GM19468 (cell line): Measurements from ENCODE around the gene CENPO.
A peak's percentile ranks its signal among the peaks of the same experiment; 100 is the strongest.

Experiments
- ATAC-seq: cut with Tn5 transposase; IDR thresholded peaks from one replicate; pipeline ENCODE4 v1.9.1; 2021; ENCODE audit warnings: mild to moderate bottlenecking, moderate library complexity, moderate number of reproducible peaks; ENCODE audit not compliant: unreplicated experiment; ENCODE audit errors: extremely low read depth

CENPO gene, protein sequence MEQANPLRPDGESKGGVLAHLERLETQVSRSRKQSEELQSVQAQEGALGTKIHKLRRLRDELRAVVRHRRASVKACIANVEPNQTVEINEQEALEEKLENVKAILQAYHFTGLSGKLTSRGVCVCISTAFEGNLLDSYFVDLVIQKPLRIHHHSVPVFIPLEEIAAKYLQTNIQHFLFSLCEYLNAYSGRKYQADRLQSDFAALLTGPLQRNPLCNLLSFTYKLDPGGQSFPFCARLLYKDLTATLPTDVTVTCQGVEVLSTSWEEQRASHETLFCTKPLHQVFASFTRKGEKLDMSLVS

DNA sequence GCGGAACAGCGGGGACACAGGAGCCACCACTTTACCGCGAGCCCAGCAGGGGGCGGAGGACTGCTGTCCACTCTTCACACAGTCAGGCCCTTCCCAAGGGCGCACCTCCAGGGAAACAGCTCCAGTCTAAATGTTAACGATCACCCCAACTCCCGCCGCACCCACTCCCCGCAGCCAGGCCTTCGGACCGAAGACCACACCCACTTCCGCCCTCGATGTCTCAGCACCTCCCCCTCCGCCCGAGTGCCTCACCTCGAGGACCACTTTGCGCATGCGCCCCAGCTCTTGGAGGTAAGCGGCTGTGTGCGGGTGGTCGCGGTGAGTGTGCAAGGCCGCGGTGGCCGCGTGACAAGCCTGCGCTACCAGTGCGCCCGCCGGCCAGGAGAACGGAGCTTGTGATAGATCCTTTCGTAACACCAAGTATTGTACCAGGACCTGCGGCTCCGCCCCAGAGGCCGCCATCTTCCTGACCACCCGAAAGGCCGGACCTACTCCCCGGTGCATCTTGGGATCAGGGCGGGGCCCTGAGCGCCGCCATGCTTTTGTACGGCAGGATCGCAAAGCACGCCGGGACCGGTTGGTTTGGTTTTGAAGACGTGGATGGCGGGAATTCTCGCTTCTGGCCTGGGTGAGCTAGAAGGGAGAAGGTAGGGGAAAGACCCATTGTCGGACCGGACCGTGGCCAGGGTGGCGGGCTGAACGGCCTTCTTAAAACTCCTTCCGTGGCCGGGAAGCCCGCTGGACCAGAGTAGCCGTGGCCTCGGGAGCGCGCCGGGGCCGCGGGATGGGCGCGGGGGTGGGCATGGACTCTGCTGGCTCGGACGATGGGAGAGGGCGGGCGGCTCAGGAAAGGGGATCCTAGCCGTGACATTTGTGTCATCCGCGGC is at the start of gene CENPO, which contains the start of gene PTRHD1:
Gene CENPO, plus strand, starts transcription at position 552 of the 887 bp plus-strand sequence. CDS start 495 bp downstream, outside the sequence.
Gene PTRHD1, minus strand, starts transcription at position 518 of the 887 bp plus-strand sequence. Its CDS starts 14 bp downstream, at position 504.
- peak; percentile 80 for ATAC-seq

DNA sequence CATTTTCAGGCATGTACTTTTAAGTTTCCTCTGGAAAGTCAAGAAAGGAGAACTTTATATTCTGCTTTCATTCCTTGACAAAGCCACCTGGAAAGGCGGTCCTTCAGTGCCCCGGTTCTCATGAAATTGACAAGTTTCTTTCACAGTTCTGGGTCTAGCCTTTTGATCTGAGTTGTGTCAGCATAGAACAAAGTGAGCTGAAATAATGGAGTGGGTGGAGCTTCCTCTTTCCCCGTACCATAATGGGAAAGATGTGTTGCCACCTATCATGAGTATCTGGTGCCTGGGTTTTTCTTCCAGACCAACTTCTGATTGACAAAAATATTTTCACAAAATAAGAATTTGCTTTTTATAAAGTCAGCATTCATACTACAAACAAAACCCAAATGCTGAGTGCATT is 49.3 kb upstream of the CENPO start:
- no peak for ATAC-seq

DNA sequence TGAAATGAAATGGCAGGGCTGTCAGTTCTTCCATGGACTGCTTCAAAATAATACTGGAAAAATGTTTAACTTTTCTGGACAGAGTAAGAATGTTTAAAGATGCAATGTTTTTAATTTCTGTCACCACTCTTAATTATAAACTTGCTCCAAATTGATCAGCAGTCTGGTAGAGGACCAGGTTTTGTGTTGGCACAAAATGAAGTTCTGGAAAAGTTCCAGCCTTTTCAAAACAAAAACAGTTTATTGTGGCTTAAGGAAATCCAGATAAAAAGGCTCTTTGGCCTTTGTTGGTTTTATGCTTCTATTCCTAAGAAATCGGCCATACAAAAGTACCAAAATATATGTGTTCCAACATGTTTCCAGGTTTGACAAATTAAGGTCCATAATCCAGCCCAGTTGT is 48.9 kb upstream of the CENPO start:
- no peak for ATAC-seq

DNA sequence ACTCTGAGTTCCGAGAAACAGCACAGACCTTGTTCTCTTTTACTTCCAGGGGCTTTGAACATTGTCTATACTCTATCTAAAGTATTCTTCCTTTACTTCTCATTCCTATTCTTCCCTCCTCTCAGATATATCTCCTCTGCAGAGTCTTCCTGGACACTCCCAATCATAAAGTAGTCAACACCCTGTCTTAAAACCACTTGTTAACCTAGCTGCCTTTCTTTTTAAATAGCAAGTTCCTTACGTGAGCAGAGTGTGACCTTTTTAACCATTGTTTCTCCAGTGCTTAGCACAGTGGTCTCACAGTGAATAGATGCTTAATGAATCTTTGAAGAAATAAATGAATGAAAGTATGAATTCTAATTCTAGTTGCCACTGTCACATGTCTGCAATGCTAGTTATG is 47.4 kb upstream of the CENPO start:
- ATAC-seq = no peak

DNA sequence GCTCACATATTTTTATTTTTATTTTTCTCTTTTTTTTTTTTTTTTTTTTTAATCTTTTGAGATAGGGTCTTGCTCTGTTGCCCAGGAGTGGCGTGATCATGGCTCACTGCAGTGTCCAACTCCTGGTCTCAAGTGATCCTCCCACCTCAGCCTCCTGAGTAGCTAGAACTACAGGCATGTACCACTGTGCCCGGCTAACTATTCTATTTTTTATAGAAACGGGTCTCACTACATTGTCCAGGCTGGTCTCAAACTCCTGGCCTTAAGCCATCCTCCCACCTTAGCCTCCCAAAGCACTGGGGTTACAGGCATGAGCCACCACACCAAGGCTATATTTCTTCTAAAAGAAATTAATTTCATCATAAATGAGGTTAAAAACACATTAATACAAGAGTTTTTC is 45.9 kb upstream of the CENPO start:
- no peak for ATAC-seq

DNA sequence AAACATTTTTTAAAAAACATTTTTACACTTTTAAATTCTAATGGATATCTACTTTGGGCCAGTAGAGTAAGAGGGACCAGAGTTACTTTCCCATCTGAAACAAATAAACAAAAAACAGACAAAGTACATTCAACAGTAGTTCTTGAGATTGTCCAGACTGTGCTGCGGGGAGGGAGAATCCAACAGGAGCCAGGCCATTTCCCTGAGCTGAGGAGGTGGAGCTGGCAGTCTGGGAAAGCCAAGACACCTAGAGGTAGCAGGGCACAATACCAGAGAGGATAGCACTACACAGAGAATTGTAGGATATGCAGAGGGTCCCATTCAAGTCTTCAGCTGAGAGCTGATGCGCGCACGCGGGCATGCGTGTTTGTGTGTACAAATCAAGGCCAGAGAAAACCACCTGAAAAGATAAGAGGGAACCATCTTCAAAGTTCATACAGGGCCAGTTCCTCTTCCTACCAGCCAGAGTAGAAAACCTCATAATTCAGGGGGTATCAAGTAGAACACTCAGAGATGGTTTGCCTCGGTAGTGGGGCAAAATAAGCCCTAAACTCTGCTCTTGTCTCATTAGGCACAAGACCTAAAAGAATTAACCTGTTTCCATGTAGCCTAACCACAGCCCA is 44.0 kb upstream of the CENPO start:
- no peak for ATAC-seq

DNA sequence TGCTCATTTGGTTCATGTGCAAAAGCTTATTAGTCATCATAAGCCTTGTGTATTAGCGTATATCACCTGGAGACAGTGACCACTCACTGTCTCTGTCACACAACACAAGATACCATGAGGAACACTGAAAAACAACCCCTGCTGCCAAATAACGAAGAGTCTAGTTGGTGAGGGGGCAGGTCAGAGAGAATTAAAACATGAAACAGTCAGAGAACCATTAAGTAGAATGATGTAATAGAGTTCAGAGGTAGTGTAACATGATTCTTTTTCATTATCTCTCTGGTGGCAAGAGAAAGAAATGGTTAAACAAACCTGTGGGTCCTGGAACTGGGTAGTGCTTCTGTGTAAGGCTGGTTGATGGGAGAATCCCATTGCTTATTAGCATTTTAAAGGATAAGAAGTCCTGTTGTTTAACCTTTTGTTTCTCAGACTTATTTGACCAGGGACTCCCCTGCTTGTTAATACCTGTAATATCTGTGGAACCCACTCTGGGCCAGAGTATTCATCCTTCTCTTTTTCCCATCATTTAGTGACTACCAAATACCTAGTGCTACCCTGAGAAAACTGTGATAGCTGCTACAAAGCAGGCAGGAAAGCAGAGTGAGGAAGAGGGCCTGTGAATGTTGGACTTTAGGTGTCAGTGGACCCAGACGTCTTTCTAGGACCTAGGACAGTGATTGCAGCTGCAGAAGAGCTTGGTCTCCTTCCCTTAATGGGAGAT is 38.1 kb upstream of the CENPO start:
- no peak for ATAC-seq

DNA sequence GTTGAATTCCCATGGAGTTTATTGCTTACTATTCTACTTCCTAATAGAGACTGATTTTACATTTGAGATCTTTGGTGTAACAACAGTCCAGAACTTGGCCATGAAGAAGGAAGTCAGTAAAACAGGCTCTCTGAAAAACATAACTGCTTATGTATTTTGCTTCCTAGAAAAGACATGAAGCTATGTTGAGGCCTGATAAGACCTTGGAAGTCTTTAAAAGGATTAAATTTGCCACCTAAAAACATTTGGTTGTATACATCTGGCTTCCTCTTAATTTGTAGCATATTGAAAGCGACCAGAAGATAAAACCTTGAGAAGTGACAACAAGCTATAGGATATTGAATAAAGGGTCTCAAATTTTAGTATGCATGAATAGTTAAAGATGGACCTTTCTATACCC is 36.4 kb upstream of the CENPO start:
- no peak for ATAC-seq

DNA sequence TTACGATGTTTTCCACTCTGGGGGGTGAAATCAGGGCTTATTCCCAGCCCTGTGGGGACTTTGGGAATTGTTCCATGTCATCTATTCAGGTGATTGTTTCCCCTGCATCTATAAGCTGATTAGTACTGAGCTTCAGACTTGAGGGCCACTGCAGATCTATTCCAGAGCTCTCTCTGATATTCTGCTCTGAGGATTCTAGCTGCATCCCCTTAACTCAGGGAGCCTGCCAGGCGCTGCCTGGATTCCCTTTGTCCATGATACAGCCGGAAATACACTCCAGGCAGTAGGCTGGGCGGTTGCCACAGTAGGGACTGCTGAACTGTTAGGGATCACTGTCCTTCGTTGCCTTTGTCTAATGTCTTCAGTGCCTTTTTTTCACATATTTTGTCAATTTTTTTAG is 31.4 kb upstream of the CENPO start:
- ATAC-seq = no peak

DNA sequence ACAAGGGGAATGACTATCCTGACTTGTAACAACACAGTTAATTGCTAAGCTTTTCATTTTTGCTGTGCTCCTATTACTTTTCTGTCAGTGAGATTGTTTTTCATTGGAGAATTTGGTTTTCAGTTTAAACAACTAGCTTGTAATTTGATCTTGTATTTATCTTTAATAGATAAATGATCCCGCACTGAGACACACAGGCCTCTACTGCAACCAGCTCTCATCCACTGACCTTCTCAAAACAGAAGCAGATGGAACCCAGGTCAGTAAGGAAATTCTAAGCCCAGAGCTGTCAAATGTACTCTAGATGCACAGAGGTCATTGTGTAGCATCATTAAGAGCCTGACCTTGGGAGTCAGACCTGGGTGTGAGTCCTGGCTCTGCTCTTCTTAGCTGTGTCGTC is 30.7 kb upstream of the CENPO start:
- ATAC-seq = no peak

DNA sequence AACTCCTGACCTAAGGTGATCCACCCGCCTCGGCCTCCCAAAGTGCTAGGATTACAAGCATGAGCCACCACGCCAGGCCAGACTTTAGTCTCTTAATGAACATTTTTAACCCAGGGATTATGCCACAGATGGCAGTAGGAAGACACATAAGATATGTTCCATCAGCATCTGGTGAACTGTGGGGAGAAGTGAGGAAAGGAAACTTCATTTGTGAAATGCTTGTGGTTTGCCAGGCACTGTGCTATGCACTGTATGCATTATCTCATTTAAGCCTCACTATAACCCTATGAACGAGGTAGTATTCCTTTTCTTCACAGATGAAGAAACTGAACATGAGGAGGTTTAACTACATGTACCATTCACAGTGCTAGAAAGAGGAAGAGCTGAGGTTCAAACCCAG is 29.4 kb upstream of the CENPO start:
- no peak for ATAC-seq

DNA sequence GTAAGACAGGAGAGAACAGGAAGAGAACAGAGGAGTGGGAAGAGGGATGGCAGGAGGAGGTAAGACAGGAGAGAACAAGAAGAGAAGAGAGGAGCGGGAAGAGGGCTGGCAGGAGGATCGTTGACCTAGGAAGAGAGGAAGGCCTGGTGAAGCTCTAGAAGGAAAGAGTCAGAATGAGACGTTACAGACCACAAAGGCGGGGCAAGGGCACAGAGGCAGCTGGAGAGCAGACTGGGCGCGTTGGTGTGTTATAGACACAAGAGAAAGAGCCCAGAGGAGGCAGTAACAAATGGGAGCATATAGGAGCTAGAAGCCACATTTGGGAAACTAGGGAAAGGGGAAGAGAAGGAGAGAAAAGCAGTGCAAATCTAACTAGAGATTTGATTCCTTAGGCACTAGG is 26.6 kb upstream of the CENPO start:
- ATAC-seq = no peak

DNA sequence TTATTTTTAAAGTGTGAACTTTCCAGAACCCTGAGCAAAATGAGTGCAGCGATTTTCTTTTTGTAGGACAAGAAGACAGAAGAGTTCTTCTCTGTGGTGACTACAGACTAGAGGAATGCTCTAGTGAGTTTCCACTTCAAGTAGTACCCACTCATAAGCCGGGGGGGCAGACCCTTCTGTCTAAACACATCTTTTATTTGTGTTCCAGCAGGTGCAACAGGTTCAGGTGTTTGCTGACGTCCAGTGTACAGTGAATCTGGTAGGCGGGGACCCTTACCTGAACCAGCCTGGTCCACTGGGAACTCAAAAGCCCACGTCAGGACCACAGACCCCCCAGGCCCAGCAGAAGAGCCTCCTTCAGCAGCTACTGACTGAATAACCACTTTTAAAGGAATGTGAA is 25.2 kb upstream of the CENPO start:
- ATAC-seq = no peak

DNA sequence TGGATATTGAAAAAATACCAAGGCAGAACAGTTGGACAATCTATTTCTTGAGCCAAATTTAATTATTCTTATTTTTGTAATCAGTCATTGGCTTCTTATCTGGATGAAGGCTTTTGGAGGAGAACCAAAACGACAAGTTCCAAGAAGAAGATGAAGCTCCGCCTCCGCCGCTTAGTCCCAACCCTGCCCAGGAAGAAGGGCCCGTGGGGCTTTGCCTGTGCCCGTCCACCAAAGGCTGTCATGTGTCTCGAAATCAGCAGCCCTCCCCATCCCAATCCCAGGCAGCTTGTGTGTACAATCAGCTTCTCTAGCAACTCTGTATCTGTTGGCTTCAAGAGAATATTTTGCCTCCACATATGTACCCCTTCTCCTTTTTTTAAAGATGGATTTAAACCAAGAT is 24.6 kb upstream of the CENPO start:
- ATAC-seq = no peak

DNA sequence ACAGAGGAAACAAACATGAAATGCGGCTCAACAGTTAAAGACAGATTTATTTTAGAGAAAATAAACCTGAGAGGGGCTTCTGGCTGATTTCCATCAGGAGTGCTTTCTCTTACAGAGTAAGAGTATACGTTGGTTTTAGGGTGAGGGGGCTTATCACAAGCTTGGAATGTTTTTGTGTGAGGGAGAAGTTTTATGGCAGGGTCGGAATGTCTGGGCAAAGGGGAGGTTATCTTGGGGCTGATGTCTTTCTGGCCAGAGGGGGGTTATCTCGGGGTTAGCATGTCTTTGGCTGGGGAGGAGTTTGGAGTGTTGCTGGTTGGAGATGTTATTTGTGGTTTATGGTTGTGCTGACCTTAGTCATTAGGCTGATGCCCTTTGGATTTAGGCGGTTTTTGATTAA is 22.2 kb upstream of the CENPO start:
- no peak for ATAC-seq

DNA sequence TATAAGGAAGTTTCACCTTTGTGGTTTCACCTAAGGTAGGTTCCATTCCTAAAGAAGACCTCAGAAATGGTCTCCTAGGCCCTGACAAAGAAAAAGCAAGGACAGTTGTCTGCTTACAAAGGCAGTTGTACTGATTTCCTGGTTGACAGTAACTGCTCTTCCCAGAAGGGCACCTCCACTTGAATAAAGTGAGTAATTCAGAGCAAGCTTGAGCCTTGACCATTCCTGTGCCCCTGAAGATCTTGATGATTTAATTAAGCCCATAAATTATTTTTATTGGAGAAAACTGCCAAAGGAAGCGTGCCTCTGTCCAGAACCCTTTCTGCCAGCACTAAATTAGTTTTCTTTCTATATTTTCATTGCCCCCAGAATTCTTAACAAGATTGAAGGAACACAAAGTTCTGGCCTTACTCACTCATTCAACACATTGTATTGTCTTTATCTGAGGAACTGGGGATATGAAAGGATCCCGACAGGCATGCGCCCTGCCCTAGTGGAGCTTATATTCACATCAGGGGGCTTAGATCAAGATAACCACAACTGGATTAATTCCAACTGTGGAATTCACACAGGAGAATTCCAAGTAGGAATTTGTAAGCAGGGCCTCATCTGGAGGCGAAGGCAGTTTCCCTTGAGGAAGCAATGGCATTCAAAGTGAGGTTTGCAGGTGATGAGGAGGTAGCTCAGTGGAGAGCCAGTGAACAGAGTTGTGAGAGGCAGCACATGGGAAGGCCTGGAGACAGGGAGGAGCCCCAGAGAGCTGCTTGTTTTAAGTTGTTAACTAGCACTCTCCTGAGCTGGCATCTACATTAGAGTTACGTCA is 21.2 kb upstream of the CENPO start:
- no peak for ATAC-seq

DNA sequence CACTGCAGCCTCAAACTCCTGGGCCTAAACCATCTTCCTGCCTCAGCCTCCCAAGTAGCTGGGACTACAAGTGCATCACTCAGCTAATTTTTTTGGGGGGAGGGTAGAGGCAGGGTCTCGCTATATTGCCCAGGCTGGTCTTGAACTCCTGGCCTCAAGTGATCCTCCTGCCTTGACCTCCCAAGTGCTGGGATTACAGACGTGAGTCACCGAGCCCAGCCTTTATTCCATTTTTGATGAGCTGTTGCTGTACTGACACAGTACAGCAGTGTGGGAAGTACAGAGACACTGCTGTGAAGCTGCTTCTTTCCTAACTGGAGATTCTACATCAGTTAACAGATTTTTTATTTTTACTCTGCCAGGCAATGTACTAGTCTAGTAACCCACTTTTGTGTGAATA is 18.9 kb upstream of the CENPO start:
- no peak for ATAC-seq

DNA sequence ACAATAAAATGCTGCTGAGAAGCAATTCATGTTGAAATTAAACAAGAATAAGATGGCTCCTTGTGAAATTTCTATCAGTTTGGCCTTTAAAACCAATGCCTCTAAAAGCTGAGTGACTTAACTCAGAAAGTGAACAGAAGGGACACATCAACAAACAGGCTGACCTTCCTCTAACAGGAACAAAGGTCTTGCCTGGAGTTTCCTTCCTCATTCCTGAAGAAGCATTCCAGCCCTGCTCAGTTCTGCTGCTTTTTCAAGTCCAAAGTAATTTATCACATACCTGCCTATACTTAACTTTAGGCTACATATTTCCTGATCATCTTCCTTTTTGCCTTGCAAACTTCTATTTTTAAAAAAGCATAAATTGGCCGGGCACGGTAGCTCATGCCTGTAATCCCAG is 14.1 kb upstream of the CENPO start:
- ATAC-seq = no peak

DNA sequence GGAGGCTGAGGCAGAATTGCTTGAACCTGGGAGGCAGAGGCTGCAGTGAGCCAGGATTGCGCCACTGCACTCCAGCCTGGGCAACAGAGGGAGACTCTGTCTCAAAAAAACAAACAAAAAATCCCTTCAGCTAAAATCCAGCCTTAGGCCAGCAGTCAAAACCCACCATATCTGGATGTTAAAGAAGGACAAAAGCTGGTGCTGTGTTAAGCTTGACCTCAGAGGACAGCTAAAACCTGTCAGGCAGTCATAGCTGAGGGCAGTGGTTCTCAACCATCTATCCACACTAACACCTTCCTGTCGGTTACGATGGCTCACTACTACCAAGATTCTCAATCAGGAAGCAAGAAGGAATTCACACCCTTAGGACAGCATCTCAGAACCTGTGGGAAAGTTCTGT is 9.6 kb upstream of the CENPO start:
- no peak for ATAC-seq
